Fibroblast of villous mesenchyme (primary cell): ENCODE measurements around the gene CFAP65. TPM values are rescaled to one million over a fixed set of nuclear protein-coding genes. Genes with fewer than 3 reads are reported as not detected.
A peak's percentile ranks its signal among the peaks of the same experiment; 100 is the strongest.

ENCODE experiments used
- DNase-seq: peaks from one replicate; pipeline ENCODE4 v3.0.0-alpha.2; 2010; ENCODE audit warnings: low read depth
- H3K4me3 ChIP-seq: 2 replicates; pipeline ENCODE4 v1.5.1; 2011; ENCODE audit warnings: low read depth, mild to moderate bottlenecking, low read length
- CTCF ChIP-seq: IDR thresholded peaks from 2 replicates; pipeline ENCODE4 v1.5.1; 2012; ENCODE audit warnings: low read depth, mild to moderate bottlenecking, low read length; ENCODE audit not compliant: insufficient read depth
- total RNA-seq: library from RNA; depleted of rRNA; stranded (reverse); fragments of >200 nt; gene quantifications from 2 replicates; pipeline ENCODE4 v1.2.3, GENCODE V29; 2012

The CFAP65 gene
- total RNA-seq, 1 donor: not detected

- no peak for DNase-seq
- no peak for TF ChIP-seq CTCF
- H3K4me3 ChIP-seq: no peak overlapping the region
These were observed 11.0 kb downstream of the CFAP65 start for GRCh38 chr2:219030177-219030940.

- peak; percentile 93 for TF ChIP-seq CTCF
- H3K4me3 ChIP-seq: no peak overlapping the region
- peak; percentile 74 for DNase-seq
These were observed 11.5 kb downstream of the CFAP65 start for GRCh38 chr2:219029829-219030165.

GRCh38 chr2:219028996-219029828 lies 12.1 kb downstream of the CFAP65 start:
- DNase-seq: no peak
- no peak for TF ChIP-seq CTCF
- no peak overlapping the region for H3K4me3 ChIP-seq

- no peak for TF ChIP-seq CTCF
- no peak overlapping the region for H3K4me3 ChIP-seq
- DNase-seq: no peak
These were observed 13.2 kb downstream of the CFAP65 start for GRCh38 chr2:219028141-219028540.

- TF ChIP-seq CTCF: no peak
- H3K4me3 ChIP-seq: no peak overlapping the region
- no peak for DNase-seq
These were observed 13.7 kb downstream of the CFAP65 start for GRCh38 chr2:219027511-219028055.

- TF ChIP-seq CTCF: no peak
- no peak for DNase-seq
- no peak overlapping the region for H3K4me3 ChIP-seq
These were observed 14.4 kb downstream of the CFAP65 start for GRCh38 chr2:219026946-219027345.
